Adrenal gland (tissue), 5 donors: Measurements from ENCODE around the gene AZGP1.

ENCODE experiments used
- CTCF ChIP-seq, 6 experiments: fragments of 450-650 bp in 4 of 6; fragments of 200-600 bp in 2 of 6; sonication (generic) in 1 of 6; IDR thresholded peaks; 1 replicate in 5 of 6; 2 replicates in 1 of 6; pipeline versions ENCODE4 v1.5.1 to v1.8.0; 2016 to 2021; ENCODE audit warnings: antibody characterized with exemption in 6 of 6, mild to moderate bottlenecking in 2 of 6, moderate library complexity in 1 of 6
- POLR2A ChIP-seq, 2 donors: fragments of 450-650 bp; IDR thresholded peaks; one replicate each; pipeline ENCODE4 v1.6.1; 2017; ENCODE audit warnings: antibody characterized with exemption in 2 of 2, mild to moderate bottlenecking in 2 of 2, moderate library complexity in 1 of 2
- donor health status: DM: no; HTN: no; CAD: no.

- TF ChIP-seq CTCF (IDR thresholded peaks at IDR 0.05) (no peak), POLR2A (IDR thresholded peaks at IDR 0.05) (no peak)
Observed at GRCh38 chr7:99953649-99954048, 22.2 kb downstream of the AZGP1 start.
